Measurements from ENCODE around the gene BNC2.
A peak's percentile ranks its signal among the peaks of the same experiment; 100 is the strongest.

The BNC2 gene

GRCh38 chr9:16750553-16750952 is 119.9 kb downstream of the BNC2 start:
- no peak for DNase-seq

GRCh38 chr9:16745359-16745758 is 125.1 kb downstream of the BNC2 start:
- DNase-seq = no peak

GRCh38 chr9:16744394-16744793 is 126.1 kb downstream of the BNC2 start:
- DNase-seq = no peak

GRCh38 chr9:16743375-16743774 is 127.1 kb downstream of the BNC2 start:
- DNase-seq = no peak

GRCh38 chr9:16735001-16735400 is 135.5 kb downstream of the BNC2 start:
- DNase-seq = no peak

- DNase-seq = no peak
Measured at GRCh38 chr9:16732546-16732945, 137.9 kb downstream of the BNC2 start.

GRCh38 chr9:16730162-16730561 is 140.3 kb downstream of the BNC2 start:
- DNase-seq = no peak

GRCh38 chr9:16729651-16730050 is 140.8 kb downstream of the BNC2 start:
- no peak for DNase-seq

- DNase-seq = no peak
Measured at GRCh38 chr9:16728137-16728508, 142.3 kb downstream of the BNC2 start.

GRCh38 chr9:16727452-16728136 is 142.9 kb downstream of the BNC2 start:
- no peak for DNase-seq

- peak; percentile 51 for DNase-seq
Measured at GRCh38 chr9:16726718-16727451, 143.6 kb downstream of the BNC2 start.

GRCh38 chr9:16726029-16726428 is 144.4 kb downstream of the BNC2 start:
- no peak for DNase-seq

GRCh38 chr9:16725066-16725465 is 145.4 kb downstream of the BNC2 start:
- no peak for DNase-seq

GRCh38 chr9:16721972-16722371 is 148.5 kb downstream of the BNC2 start:
- DNase-seq = no peak

GRCh38 chr9:16720386-16720785 is 150.1 kb downstream of the BNC2 start:
- DNase-seq = no peak

GRCh38 chr9:16719921-16720320 is 150.5 kb downstream of the BNC2 start:
- no peak for DNase-seq

GRCh38 chr9:16718952-16719351 is 151.5 kb downstream of the BNC2 start:
- DNase-seq = no peak

- DNase-seq = no peak
Measured at GRCh38 chr9:16718296-16718695, 152.2 kb downstream of the BNC2 start.

GRCh38 chr9:16716601-16717000 is 153.9 kb downstream of the BNC2 start:
- DNase-seq = no peak

- DNase-seq = no peak
Measured at GRCh38 chr9:16715404-16715803, 155.1 kb downstream of the BNC2 start.

GRCh38 chr9:16712787-16713186 is 157.7 kb downstream of the BNC2 start:
- DNase-seq = no peak

GRCh38 chr9:16710888-16711287 is 159.6 kb downstream of the BNC2 start:
- no peak for DNase-seq

- DNase-seq = no peak
Measured at GRCh38 chr9:16709924-16710323, 160.5 kb downstream of the BNC2 start.

GRCh38 chr9:16708656-16709435 is 161.6 kb downstream of the BNC2 start:
- DNase-seq = no peak

Measured in amniotic stem cell (primary cell).